MCF 10A (cell line): ENCODE data around the gene SUN3. TPM values are rescaled to one million over a fixed set of nuclear protein-coding genes. Genes with fewer than 3 reads are reported as not detected.

ENCODE experiments used
- BruUV-seq: library from RNA; stranded (reverse); fragments of 400-500 nt; replicated peaks from 2 replicates; lab custom pipeline; 2021; lab: Mats Ljungman, UMichigan
- CTCF ChIA-PET: fragments of 300-600 bp; sonication (Branson Sonifier 250); formaldehyde crosslinking; extraction: SDS; loops from one replicate; lab custom pipeline; 2021; ENCODE audit warnings: antibody characterized with exemption, inconsistent platforms; lab: Yijun Ruan, JAX
- POLR2A ChIA-PET: fragments of 300-600, 350-650 bp; sonication (Branson Sonifier 250); formaldehyde crosslinking; extraction: SDS; loops from one replicate; lab custom pipeline; 2020; ENCODE audit warnings: antibody characterized with exemption, inconsistent platforms; lab: Yijun Ruan, JAX
- DNase-seq: peaks from one replicate; pipeline ENCODE4 v3.0.0-alpha.2; 2018; ENCODE audit not compliant: unreplicated experiment
- H3K27ac Mint-ChIP-seq: one replicate; pipeline ENCODE4 v1.8.0; 2022; ENCODE audit warnings: mild to moderate bottlenecking, low read depth, mixed read lengths; ENCODE audit not compliant: unreplicated experiment
- H3K27me3 Mint-ChIP-seq: one replicate; pipeline ENCODE4 v1.8.0; 2022; ENCODE audit warnings: mixed read lengths; ENCODE audit not compliant: insufficient read depth, unreplicated experiment
- H3K36me3 Mint-ChIP-seq: one replicate; pipeline ENCODE4 v1.8.0; 2022; ENCODE audit warnings: mild to moderate bottlenecking, moderate library complexity, mixed read lengths; ENCODE audit not compliant: insufficient read depth, unreplicated experiment
- H3K4me1 Mint-ChIP-seq: one replicate; pipeline ENCODE4 v1.8.0; 2022; ENCODE audit warnings: mixed read lengths; ENCODE audit not compliant: insufficient read depth, unreplicated experiment
- H3K4me3 Mint-ChIP-seq: one replicate; pipeline ENCODE4 v1.8.0; 2022; ENCODE audit warnings: mild to moderate bottlenecking, moderate library complexity, mixed read lengths; ENCODE audit not compliant: unreplicated experiment
- H3K9me3 Mint-ChIP-seq: one replicate; pipeline ENCODE4 v1.8.0; 2022; ENCODE audit warnings: mixed read lengths; ENCODE audit not compliant: unreplicated experiment
- CTCF ChIP-seq: fragments of 200-600 bp; IDR thresholded peaks from one replicate; pipeline ENCODE4 v1.8.0; 2022; ENCODE audit warnings: antibody characterized with exemption, mild to moderate bottlenecking; ENCODE audit not compliant: unreplicated experiment
- intact Hi-C: fragments of 100-400 bp; cut with micrococcal nuclease; formaldehyde crosslinking; loops from 2 replicates; pipeline ENCODE4 v1.14.1; 2022
- total RNA-seq: library from RNA; stranded (reverse); gene quantifications from 2 replicates; pipeline ENCODE4 v1.2.3, GENCODE V29; 2022

SUN3 gene
- total RNA-seq, 1 experiment from 2014 or later = not detected

DNA sequence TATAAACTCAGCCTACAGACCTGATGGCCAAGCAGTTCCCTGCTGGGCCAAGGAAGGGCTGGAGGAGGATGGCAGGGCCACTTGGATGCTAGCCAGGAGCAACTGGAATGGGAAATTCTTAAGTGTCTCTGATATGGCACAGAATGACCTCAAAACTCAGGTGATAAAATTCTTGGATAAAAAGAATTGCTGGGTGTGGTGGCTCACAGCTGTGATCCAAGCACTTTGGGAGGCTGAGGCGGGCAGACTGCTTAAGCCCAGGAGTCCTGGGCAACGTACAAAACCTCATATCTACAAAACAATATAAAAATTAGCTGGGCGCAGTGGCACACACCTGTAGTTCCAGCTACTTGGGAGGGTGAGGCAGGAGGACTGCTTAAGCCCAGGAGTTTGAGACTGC is 66.6 kb downstream of the SUN3 start:
- Mint-ChIP-seq H3K4me3 (no peak overlapping the region), H3K27me3 (no peaks in the 10 kb centered on the region), H3K4me1 (no peaks in the 10 kb centered on the region), H3K27ac (no peak overlapping the region), H3K36me3 (peaks cover 58% of the 10 kb centered on the region), H3K9me3 (no peaks in the 10 kb centered on the region)
- ChIA-PET CTCF (interaction anchor here (0.6 to 4.1 kb wide), 5 partner anchors 16 to 332 kb away, joined by 3 to 23 read pairs (median 4); no protein-coding TSS in a partner anchor), POLR2A (interaction anchor here (1.1 kb wide), 2 partner anchors 8 to 148 kb away, joined by 3 to 4 read pairs; no protein-coding TSS in a partner anchor)
- no peak for DNase-seq
- intact Hi-C loops = no loop called here
- TF ChIP-seq CTCF = no peak
- no TSS peak for BruUV-seq

GRCh38 chr7:47957156-47957555 is 71.8 kb downstream of the SUN3 start:
- no peak for TF ChIP-seq CTCF
- no TSS peak for BruUV-seq
- POLR2A ChIA-PET = interaction anchor here (0.7 kb wide), 1 partner anchor 153 kb away, joined by 3 read pairs; no protein-coding TSS in a partner anchor
- Mint-ChIP-seq H3K27me3 (no peaks in the 10 kb centered on the region), H3K27ac (no peak overlapping the region), H3K9me3 (no peaks in the 10 kb centered on the region), H3K4me1 (no peaks in the 10 kb centered on the region), H3K36me3 (peaks cover 34% of the 10 kb centered on the region), H3K4me3 (no peak overlapping the region)
- intact Hi-C loops = no loop called here
- DNase-seq = no peak
- CTCF ChIA-PET = interaction anchor here (1.4 to 2.0 kb wide), 2 partner anchors 12 to 153 kb away, joined by 7 to 11 read pairs; no protein-coding TSS in a partner anchor

GRCh38 chr7:47956220-47956619 is 72.7 kb downstream of the SUN3 start:
- Mint-ChIP-seq H3K27me3 (no peaks in the 10 kb centered on the region), H3K4me3 (no peak overlapping the region), H3K9me3 (no peaks in the 10 kb centered on the region), H3K36me3 (peaks cover 25% of the 10 kb centered on the region), H3K27ac (no peak overlapping the region), H3K4me1 (no peaks in the 10 kb centered on the region)
- no TSS peak for BruUV-seq
- ChIA-PET POLR2A (interaction anchor here (0.7 kb wide), 1 partner anchor 154 kb away, joined by 3 read pairs; no protein-coding TSS in a partner anchor), CTCF (interaction anchor here (0.9 to 2.0 kb wide), 3 partner anchors 11 to 154 kb away, joined by 6 to 11 read pairs (median 7); no protein-coding TSS in a partner anchor)
- no peak for TF ChIP-seq CTCF
- DNase-seq = no peak
- intact Hi-C loops = no loop called here

DNA sequence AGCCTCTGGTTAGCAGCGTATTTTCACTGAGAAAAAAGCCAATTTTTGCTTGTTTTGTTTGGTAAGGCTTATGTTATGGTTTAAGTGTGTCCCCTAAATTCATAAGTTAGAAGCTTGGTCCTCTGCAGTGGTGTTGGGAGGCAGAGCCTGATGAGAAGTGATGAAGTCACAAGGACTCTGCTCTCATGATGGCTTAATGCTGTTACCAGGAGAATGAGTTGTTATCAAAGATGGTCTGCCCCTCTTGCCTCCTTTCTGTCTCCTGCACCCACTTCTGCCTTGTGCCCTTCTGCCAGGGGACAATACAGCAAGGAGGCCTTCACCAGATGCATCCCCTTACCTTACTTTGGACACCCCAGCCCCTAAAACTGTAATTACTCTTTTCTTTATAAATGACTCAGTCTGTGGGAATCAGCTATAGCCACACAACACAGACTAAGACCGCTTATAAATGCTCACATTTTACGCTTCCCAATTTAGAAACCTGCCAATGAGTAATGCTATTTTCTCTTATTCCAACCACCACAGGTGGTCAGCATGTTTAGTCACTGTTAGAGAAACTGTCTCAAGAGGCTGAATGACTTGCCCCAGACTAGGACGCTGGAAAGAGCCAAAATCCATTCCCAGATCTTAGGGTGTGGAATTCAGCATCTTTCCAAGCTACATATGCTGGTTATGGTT is 74.5 kb downstream of the SUN3 start:
- CTCF ChIA-PET = interaction anchor here (0.7 to 12.6 kb wide), 4 partner anchors 10 to 171 kb away, joined by 3 to 314 read pairs (median 14); no protein-coding TSS in a partner anchor
- no peak overlapping the region for H3K4me3 Mint-ChIP-seq
- no peak for TF ChIP-seq CTCF

More for the DNA sequence above, 74.5 kb downstream of the SUN3 start:
- no peak overlapping the region for H3K27ac Mint-ChIP-seq
- POLR2A ChIA-PET = interaction anchor here (1.4 kb wide), 1 partner anchor 8 kb away, joined by 3 read pairs; no protein-coding TSS in a partner anchor
- no peaks in the 10 kb centered on the region for H3K27me3 Mint-ChIP-seq
- no peaks in the 10 kb centered on the region for H3K4me1 Mint-ChIP-seq
- DNase-seq = no peak
- H3K36me3 Mint-ChIP-seq = peaks cover 21% of the 10 kb centered on the region
- no peaks in the 10 kb centered on the region for H3K9me3 Mint-ChIP-seq
- intact Hi-C loops = no loop called here
- no TSS peak for BruUV-seq
